Thyroid gland (tissue), 4 donors: Measurements from ENCODE around the gene TMEM131. TPM values are rescaled to one million over a fixed set of nuclear protein-coding genes. Genes with fewer than 3 reads are reported as not detected.

Experiments
- DNase-seq, 2 donors: peaks; one replicate each; pipeline ENCODE4 v3.0.0-alpha.2; 2019
- H3K27ac ChIP-seq, 3 donors: fragments of 200-600 bp; sonication (generic); 1 replicate in 2 of 3; 2 replicates in 1 of 3; pipeline ENCODE4 v1.5.1; 2016 to 2019; ENCODE audit warnings: mild to moderate bottlenecking in 1 of 3, moderate library complexity in 1 of 3
- H3K27me3 ChIP-seq: fragments of 200-600 bp; sonication (generic); one replicate; pipeline ENCODE4 v1.5.1; 2019
- H3K36me3 ChIP-seq, 2 donors: fragments of 200-600 bp; sonication (generic); one replicate each; pipeline ENCODE4 v1.5.1; 2016 to 2019
- H3K4me1 ChIP-seq, 2 donors: fragments of 200-600 bp; sonication (generic); one replicate each; pipeline ENCODE4 v1.5.1; 2017 to 2019
- H3K4me3 ChIP-seq, 3 donors: fragments of 200-600 bp; sonication (generic); replicated peaks in 1 of 3; 1 replicate in 2 of 3; 2 replicates in 1 of 3; pipeline ENCODE4 v1.5.1; 2016; ENCODE audit warnings: mild to moderate bottlenecking in 1 of 3
- H3K9me3 ChIP-seq: fragments of 200-600 bp; sonication (generic); one replicate; pipeline ENCODE4 v1.5.1; 2017
- POLR2A ChIP-seq, 2 donors: fragments of 450-650 bp; IDR thresholded peaks; one replicate each; pipeline ENCODE4 v1.6.1; 2017; ENCODE audit warnings: antibody characterized with exemption in 2 of 2, mild to moderate bottlenecking in 2 of 2, moderate library complexity in 1 of 2
- WGBS, 2 donors: methylation state at CpG; one replicate each; pipeline ENCODE4 v1.1.5; 2017; 5-methylcytosine and 5-hydroxymethylcytosine counted together
- intact Hi-C: fragments of 100-400 bp; cut with DNase I; formaldehyde crosslinking; loops from one replicate; pipeline ENCODE4 v1.15.1; 2023
- total RNA-seq, 4 donors: library from RNA; depleted of rRNA; stranded (reverse); fragments of >200 nt; gene quantifications; one replicate each; pipeline ENCODE4 v1.2.3, GENCODE V29; 2016
- TF ChIP-seq, protein P1 (sequence below), 6 experiments: fragments of 200-600 bp in 3 of 6; fragments of 450-650 bp in 3 of 6; sonication (generic) in 3 of 6; IDR thresholded peaks; one replicate each; pipeline ENCODE4 v1.5.1; 2016 to 2019; ENCODE audit warnings: antibody characterized with exemption in 6 of 6, mild to moderate bottlenecking in 2 of 6, inconsistent platforms in 1 of 6, moderate library complexity in 1 of 6

Gene TMEM131
- total RNA-seq, 4 donors from 2014 or later, result 28.6 to 47.0 (median 35.2) TPM

DNA sequence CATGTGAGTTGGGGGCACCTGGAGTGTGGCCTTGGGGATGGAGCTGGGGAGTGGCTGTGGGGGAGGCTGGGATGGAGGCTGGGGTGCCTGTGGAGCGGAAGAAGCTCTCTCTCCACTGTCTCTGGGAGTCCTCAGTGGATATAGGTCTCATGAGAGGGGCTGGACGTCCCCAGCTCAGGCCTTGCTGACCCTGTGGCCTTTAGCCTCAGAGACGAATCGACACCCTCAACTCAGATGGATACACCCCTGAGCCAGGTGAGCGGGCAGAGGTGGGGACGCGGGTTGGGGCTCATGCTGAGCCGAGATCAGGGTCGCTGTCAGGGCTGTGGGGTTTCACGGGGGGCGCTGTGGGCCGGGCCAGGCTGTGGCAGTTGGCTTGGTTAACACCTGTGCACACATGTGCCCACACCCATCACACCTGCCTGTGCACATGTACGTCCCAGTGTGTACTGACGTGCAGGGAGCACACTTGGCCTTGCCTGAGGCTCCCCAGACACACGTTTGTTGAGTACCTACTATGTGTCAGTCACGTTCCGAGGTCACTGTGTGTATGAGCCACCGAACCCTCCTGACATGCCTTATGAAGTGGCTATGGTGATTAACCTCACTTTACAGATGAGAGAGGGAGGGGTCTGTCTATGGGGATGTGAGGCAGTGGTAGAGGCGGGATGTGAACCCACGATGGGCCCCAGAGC is 262.3 kb downstream of the TMEM131 start:
- WGBS, 2 donors, result 84 to 86% methylated on average over 19 to 20 of the region's 20 CpGs

GRCh38 chr2:97732436-97733340 is 263.1 kb downstream of the TMEM131 start:
- no peaks in the 10 kb centered on the region for H3K4me1 ChIP-seq
- no peak overlapping the region for H3K4me3 ChIP-seq
- no peaks in the 10 kb centered on the region for H3K9me3 ChIP-seq
- intact Hi-C loops, result no loop called here
- TF ChIP-seq, protein P1, sequence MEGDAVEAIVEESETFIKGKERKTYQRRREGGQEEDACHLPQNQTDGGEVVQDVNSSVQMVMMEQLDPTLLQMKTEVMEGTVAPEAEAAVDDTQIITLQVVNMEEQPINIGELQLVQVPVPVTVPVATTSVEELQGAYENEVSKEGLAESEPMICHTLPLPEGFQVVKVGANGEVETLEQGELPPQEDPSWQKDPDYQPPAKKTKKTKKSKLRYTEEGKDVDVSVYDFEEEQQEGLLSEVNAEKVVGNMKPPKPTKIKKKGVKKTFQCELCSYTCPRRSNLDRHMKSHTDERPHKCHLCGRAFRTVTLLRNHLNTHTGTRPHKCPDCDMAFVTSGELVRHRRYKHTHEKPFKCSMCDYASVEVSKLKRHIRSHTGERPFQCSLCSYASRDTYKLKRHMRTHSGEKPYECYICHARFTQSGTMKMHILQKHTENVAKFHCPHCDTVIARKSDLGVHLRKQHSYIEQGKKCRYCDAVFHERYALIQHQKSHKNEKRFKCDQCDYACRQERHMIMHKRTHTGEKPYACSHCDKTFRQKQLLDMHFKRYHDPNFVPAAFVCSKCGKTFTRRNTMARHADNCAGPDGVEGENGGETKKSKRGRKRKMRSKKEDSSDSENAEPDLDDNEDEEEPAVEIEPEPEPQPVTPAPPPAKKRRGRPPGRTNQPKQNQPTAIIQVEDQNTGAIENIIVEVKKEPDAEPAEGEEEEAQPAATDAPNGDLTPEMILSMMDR (IDR thresholded peaks at IDR 0.05), result no peak
- TF ChIP-seq POLR2A (IDR thresholded peaks at IDR 0.05), result no peak
- no peaks in the 10 kb centered on the region for H3K27me3 ChIP-seq
- WGBS, 2 donors, result 82 to 93% methylated on average over 11 to 26 of the region's 28 CpGs
- H3K36me3 ChIP-seq, result no peaks in the 10 kb centered on the region
- no peak overlapping the region for H3K27ac ChIP-seq
- DNase-seq, result no peak

More for the DNA sequence above, 262.3 kb downstream of the TMEM131 start:
- Histone ChIP-seq H3K27me3 (no peaks in the 10 kb centered on the region), H3K4me1 (no peaks in the 10 kb centered on the region), H3K9me3 (no peaks in the 10 kb centered on the region), H3K36me3 (no peaks in the 10 kb centered on the region), H3K4me3 (no peak overlapping the region), H3K27ac (no peak overlapping the region)
- intact Hi-C loops, result no loop called here
- TF ChIP-seq POLR2A (IDR thresholded peaks at IDR 0.05), result no peak
- TF ChIP-seq, protein P1 (IDR thresholded peaks at IDR 0.05), result no peak
- no peak for DNase-seq

DNA sequence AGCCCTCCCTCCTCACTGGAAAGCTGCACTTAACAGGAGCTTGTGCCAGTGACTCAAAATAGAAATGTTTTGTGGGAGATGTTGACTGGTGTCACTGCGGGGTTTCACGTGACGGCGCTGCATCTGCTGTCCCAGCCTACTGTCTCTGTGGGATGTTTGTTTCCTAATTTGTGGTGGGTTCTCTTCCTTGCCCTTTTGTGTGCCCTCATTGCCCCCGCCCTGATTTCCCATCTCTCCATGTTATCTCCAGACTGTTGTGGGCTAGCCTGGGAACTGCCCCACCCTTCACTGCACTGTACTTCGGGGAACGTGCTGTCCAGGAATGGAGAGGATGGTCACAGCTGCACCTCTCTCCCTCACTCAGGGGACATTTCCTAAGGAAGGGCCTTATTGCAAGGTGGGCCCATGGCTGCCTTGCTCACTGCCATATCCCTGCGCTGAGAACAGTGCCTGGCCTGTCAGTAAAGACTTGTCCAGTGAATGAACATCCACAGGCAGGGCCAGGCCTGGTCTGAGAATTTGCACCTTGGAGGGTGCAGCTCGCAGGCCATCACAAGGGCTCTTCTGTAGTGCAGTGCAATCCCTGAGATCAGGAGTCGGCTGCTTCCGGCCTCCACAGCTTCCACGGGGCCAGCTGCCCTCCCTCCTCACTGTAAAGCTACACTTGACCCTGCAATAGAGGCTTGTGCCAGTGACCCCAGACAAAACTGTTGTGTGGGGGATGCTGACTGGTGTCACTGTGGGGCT is 264.3 kb downstream of the TMEM131 start:
- no peak for DNase-seq
- TF ChIP-seq, protein P1 (IDR thresholded peaks at IDR 0.05), result no peak
- TF ChIP-seq POLR2A (IDR thresholded peaks at IDR 0.05), result no peak
- intact Hi-C loops, result no loop called here
- Histone ChIP-seq H3K4me3 (no peak overlapping the region), H3K4me1 (no peaks in the 10 kb centered on the region), H3K36me3 (no peaks in the 10 kb centered on the region), H3K9me3 (no peaks in the 10 kb centered on the region), H3K27ac (no peak overlapping the region), H3K27me3 (no peaks in the 10 kb centered on the region)
- WGBS, 2 donors, result 79 to 83% methylated on average over 10 to 12 of the region's 12 CpGs

- no peaks in the 10 kb centered on the region for H3K27me3 ChIP-seq
- TF ChIP-seq POLR2A (IDR thresholded peaks at IDR 0.05), result no peak
- TF ChIP-seq, protein P1 (IDR thresholded peaks at IDR 0.05), result no peak
- WGBS, 2 donors, result 95 to 100% methylated on average over 1 of the region's 1 CpG
- no peaks in the 10 kb centered on the region for H3K36me3 ChIP-seq
- H3K27ac ChIP-seq, result no peak overlapping the region
- H3K9me3 ChIP-seq, result no peaks in the 10 kb centered on the region
- no peak for DNase-seq
- no peaks in the 10 kb centered on the region for H3K4me1 ChIP-seq
- H3K4me3 ChIP-seq, result no peak overlapping the region
- intact Hi-C loops, result no loop called here
These were observed 265.5 kb downstream of the TMEM131 start for GRCh38 chr2:97730245-97730644.
